WTC11 (cell line): ENCODE results near the gene SNRNP200. TPM values are rescaled to one million over a fixed set of nuclear protein-coding genes. Genes with fewer than 3 reads are reported as not detected.

ENCODE experiments used
- ATAC-seq: fragments of 200-7000 bp; cut with Tn5 transposase; 2 replicates; pipeline ENCODE4 v1.10.0; 2021; ENCODE audit warnings: mild to moderate bottlenecking, moderate library complexity
- CTCF ChIA-PET: fragments of 300-600 bp; sonication (Branson Sonifier 250); formaldehyde crosslinking; loops from one replicate; lab custom pipeline; 2021; ENCODE audit warnings: antibody characterized with exemption; lab: Charles Lee
- POLR2A ChIA-PET: fragments of 350-600 bp; sonication (Branson Sonifier 250); formaldehyde crosslinking; loops from one replicate; lab custom pipeline; 2021; ENCODE audit warnings: antibody characterized with exemption; lab: Charles Lee
- DNase-seq: peaks from one replicate; pipeline ENCODE4 v3.0.0; 2021; ENCODE audit warnings: low spot score
- H3K27ac Mint-ChIP-seq: 2 replicates; pipeline ENCODE4 v1.8.0; 2021; ENCODE audit warnings: mixed read lengths
- H3K27me3 Mint-ChIP-seq: 2 replicates; pipeline ENCODE4 v1.8.0; 2021; ENCODE audit warnings: low read depth, mild to moderate bottlenecking, moderate library complexity, mixed read lengths
- H3K36me3 Mint-ChIP-seq: 2 replicates; pipeline ENCODE4 v1.8.0; 2021; ENCODE audit warnings: mixed read lengths
- H3K4me1 Mint-ChIP-seq: 2 replicates; pipeline ENCODE4 v1.8.0; 2022; ENCODE audit warnings: mixed read lengths
- H3K4me3 Mint-ChIP-seq: 2 replicates; pipeline ENCODE4 v1.8.0; 2021; ENCODE audit warnings: mild to moderate bottlenecking, moderate library complexity, mixed read lengths
- H3K9me3 Mint-ChIP-seq: 2 replicates; pipeline ENCODE4 v1.8.0; 2021; ENCODE audit warnings: mixed read lengths
- AFF4 ChIP-seq: sonication (generic); formaldehyde crosslinking; IDR thresholded peaks from 2 replicates; pipeline ENCODE4 v1.8.1; 2023; ENCODE audit warnings: mild to moderate bottlenecking, missing genetic modification reagents, borderline replicate concordance
- ATF2 ChIP-seq: sonication (generic); formaldehyde crosslinking; IDR thresholded peaks from 2 replicates; pipeline ENCODE4 v1.8.1; 2022; ENCODE audit warnings: low read depth, missing genetic modification reagents, borderline replicate concordance
- CTCF ChIP-seq: fragments of 200-600 bp; IDR thresholded peaks from 2 replicates; pipeline ENCODE4 v1.8.0; 2022; ENCODE audit warnings: antibody characterized with exemption
- E2F1 ChIP-seq: sonication (generic); formaldehyde crosslinking; IDR thresholded peaks from 2 replicates; pipeline ENCODE4 v1.8.0; 2022; ENCODE audit warnings: mild to moderate bottlenecking, missing genetic modification reagents
- FOXP4 ChIP-seq: sonication (generic); formaldehyde crosslinking; IDR thresholded peaks from 2 replicates; pipeline ENCODE4 v1.8.0; 2022; ENCODE audit warnings: mild to moderate bottlenecking, missing genetic modification reagents
- GABPB1 ChIP-seq: sonication (generic); formaldehyde crosslinking; IDR thresholded peaks from 2 replicates; pipeline ENCODE4 v1.8.1; 2023; ENCODE audit warnings: mild to moderate bottlenecking, missing genetic modification reagents
- GTF2I ChIP-seq: fragments of 250-450 bp; sonication (Bioruptor Pico); conservative IDR thresholded peaks from 2 replicates; pipeline ENCODE4 v1.4.0; 2021; ENCODE audit warnings: mild to moderate bottlenecking
- NFE2L1 ChIP-seq: sonication (generic); formaldehyde crosslinking; IDR thresholded peaks from 2 replicates; pipeline ENCODE4 v1.8.1; 2023; ENCODE audit warnings: missing genetic modification reagents
- NFYB ChIP-seq: sonication (generic); formaldehyde crosslinking; conservative IDR thresholded peaks from 2 replicates; pipeline ENCODE4 v1.8.0; 2022; ENCODE audit warnings: low read depth, missing genetic modification reagents
- NR2C2 ChIP-seq: sonication (generic); formaldehyde crosslinking; IDR thresholded peaks from 2 replicates; pipeline ENCODE4 v1.8.0; 2022; ENCODE audit warnings: mild to moderate bottlenecking, missing genetic modification reagents
- PREB ChIP-seq: sonication (generic); formaldehyde crosslinking; IDR thresholded peaks from 2 replicates; pipeline ENCODE4 v1.8.1; 2022; ENCODE audit warnings: mild to moderate bottlenecking, missing genetic modification reagents, moderate library complexity, borderline replicate concordance
- RORB ChIP-seq: fragments of 250-450 bp; sonication (Bioruptor Pico); IDR thresholded peaks from 2 replicates; pipeline ENCODE4 v1.9.0; 2021; ENCODE audit warnings: mild to moderate bottlenecking
- SOX15 ChIP-seq: fragments of 250-450 bp; sonication (Bioruptor Pico); IDR thresholded peaks from 2 replicates; pipeline ENCODE4 v1.9.0; 2021; ENCODE audit warnings: mild to moderate bottlenecking
- SP1 ChIP-seq: sonication (generic); formaldehyde crosslinking; conservative IDR thresholded peaks from 2 replicates; pipeline ENCODE4 v1.8.1; 2022; ENCODE audit warnings: missing genetic modification reagents
- TEAD4 ChIP-seq: sonication (generic); formaldehyde crosslinking; IDR thresholded peaks from 2 replicates; pipeline ENCODE4 v1.8.0; 2022; ENCODE audit warnings: mild to moderate bottlenecking, missing genetic modification reagents
- ZMAT4 ChIP-seq: fragments of 250-450 bp; sonication (Bioruptor Pico); IDR thresholded peaks from 2 replicates; pipeline ENCODE4 v1.9.0; 2021; ENCODE audit warnings: mild to moderate bottlenecking
- ZNF219 ChIP-seq: sonication (generic); formaldehyde crosslinking; IDR thresholded peaks from 2 replicates; pipeline ENCODE4 v1.8.0; 2023; ENCODE audit warnings: missing genetic modification reagents, mild to moderate bottlenecking, borderline replicate concordance
- ZNF232 ChIP-seq: sonication (generic); formaldehyde crosslinking; IDR thresholded peaks from 2 replicates; pipeline ENCODE4 v1.8.0; 2022; ENCODE audit warnings: mild to moderate bottlenecking, missing genetic modification reagents
- ZNF425 ChIP-seq: fragments of 250-450 bp; sonication (Bioruptor Pico); conservative IDR thresholded peaks from 2 replicates; pipeline ENCODE4 v1.9.0; 2021; ENCODE audit warnings: mild to moderate bottlenecking
- total RNA-seq: library from RNA; stranded (reverse); gene quantifications from 3 replicates; pipeline ENCODE4 v1.2.3, GENCODE V29; 2021

SNRNP200 gene
- total RNA-seq, 1 experiment from 2014 or later: 226 TPM

GRCh38 chr2:96260387-96261260 is 44.7 kb downstream of the SNRNP200 start:
- Mint-ChIP-seq H3K27me3 (no peaks in the 10 kb centered on the region), H3K4me3 (peak overlapping the region; percentile 25; the same call in 1 of the 2 replicates), H3K9me3 (no peaks in the 10 kb centered on the region), H3K4me1 (peaks cover 30% of the 10 kb centered on the region), H3K27ac (peak overlapping the region; percentile 97), H3K36me3 (peaks cover 3% of the 10 kb centered on the region; the same call in 1 of the 2 replicates)
- DNase-seq (peak; percentile 59), ATAC-seq (peak; percentile 91)
- CTCF ChIA-PET: interaction anchor here (0.8 to 2.9 kb wide), 18 partner anchors 14 to 269 kb away, joined by 3 to 17 read pairs (median 5); partner anchors contain the start of genes ANKRD36C, ASTL, ITPRIPL1 and STARD7
- POLR2A ChIA-PET: interaction anchor here (1.1 to 1.6 kb wide), 2 partner anchors 52 to 86 kb away, joined by 3 to 7 read pairs; partner anchors contain the start of gene STARD7
- TF ChIP-seq ZMAT4 (CRISPR knock-in tag) (no peak), ZNF425 (CRISPR knock-in tag) (no peak), RORB (CRISPR knock-in tag) (no peak), SP1 (CRISPR knock-in tag) (no peak), ZNF232 (0 out of 2 replicates have a peak, but pooled peaks have one; percentile 44), GABPB1 (CRISPR knock-in tag) (peak; percentile 60; the same call in 1 of the 2 replicates), E2F1 (no peak), GTF2I (CRISPR knock-in tag) (no peak), NR2C2 (no peak), CTCF (no peak), FOXP4 (CRISPR knock-in tag) (no peak), NFYB (CRISPR knock-in tag) (no peak)

GRCh38 chr2:96259497-96259921 is 45.8 kb downstream of the SNRNP200 start:
- CTCF ChIA-PET: interaction anchor here (1.2 to 2.9 kb wide), 6 partner anchors 13 to 237 kb away, joined by 3 to 17 read pairs (median 7); partner anchors contain the start of gene ASTL
- Mint-ChIP-seq H3K4me1 (peaks cover 26% of the 10 kb centered on the region), H3K4me3 (no peak overlapping the region), H3K27ac (peak overlapping the region; percentile 97; the same call in 1 of the 2 replicates), H3K36me3 (peaks cover 8% of the 10 kb centered on the region), H3K27me3 (no peaks in the 10 kb centered on the region), H3K9me3 (no peaks in the 10 kb centered on the region)
- POLR2A ChIA-PET: no interaction called here
- no peak for DNase-seq
- no peak for ATAC-seq
- TF ChIP-seq TEAD4 (CRISPR knock-in tag) (no peak), ZNF219 (CRISPR knock-in tag) (no peak), SOX15 (CRISPR knock-in tag) (no peak), AFF4 (CRISPR knock-in tag) (no peak), PREB (no peak), NFE2L1 (CRISPR knock-in tag) (no peak), ATF2 (CRISPR knock-in tag) (no peak)
